Measurements from ENCODE around the gene SNX1. TPM values are rescaled to one million over a fixed set of nuclear protein-coding genes. Genes with fewer than 3 reads are reported as not detected.
A peak's percentile ranks its signal among the peaks of the same experiment; 100 is the strongest.

Gene SNX1
- total RNA-seq, 1 experiment from 2014 or later = 94.5 TPM

- Histone ChIP-seq H3K4me1 (ENCODE audit: insufficient read depth, low read length, poor library complexity, severe bottlenecking) (peaks cover 21% of the 10 kb centered on the region), H3K27me3 (replicated peaks; ENCODE audit: insufficient read depth, low read depth, low read length, poor library complexity) (no peaks in the 10 kb centered on the region), H3K36me3 (ENCODE audit: insufficient read depth, low read length, poor library complexity, severe bottlenecking) (peaks cover 62% of the 10 kb centered on the region), H3K27ac (ENCODE audit: low read depth, low read length, poor library complexity, severe bottlenecking) (peak overlapping the region; percentile 16), H3K9me3 (ENCODE audit: low read depth, low read length, poor library complexity, severe bottlenecking) (no peaks in the 10 kb centered on the region), H3K4me3 (ENCODE audit: low read depth, low read length, poor library complexity, severe bottlenecking) (no peak overlapping the region)
- ChIA-PET POLR2A (ENCODE audit: low non-redundant PET) (interaction anchor here (0.7 kb wide), 1 partner anchor 61 kb away, joined by 8 read pairs; no protein-coding TSS in a partner anchor), CTCF (no interaction called here)
- TF ChIP-seq CTCF (conservative IDR thresholded peaks at IDR 0.05; ENCODE audit: low read depth, low read length) (no peak), EZH2 (IDR thresholded peaks at IDR 0.05; ENCODE audit: borderline replicate concordance, low read depth, low read length, poor library complexity, severe bottlenecking) (no peak)
- DNase-seq (ENCODE audit: low spot score) = no peak
- intact Hi-C loops (cut with micrococcal nuclease; ENCODE audit: unreplicated experiment) = no loop called here
- TSS peak; percentile 50 for BruUV-seq (replicated peaks)
Observed at GRCh38 chr15:64155802-64156651, 60.2 kb downstream of the SNX1 start.

- Histone ChIP-seq H3K27ac (ENCODE audit: low read depth, low read length, poor library complexity, severe bottlenecking) (no peak overlapping the region), H3K27me3 (replicated peaks; ENCODE audit: insufficient read depth, low read depth, low read length, poor library complexity) (no peaks in the 10 kb centered on the region), H3K9me3 (ENCODE audit: low read depth, low read length, poor library complexity, severe bottlenecking) (no peaks in the 10 kb centered on the region), H3K4me3 (ENCODE audit: low read depth, low read length, poor library complexity, severe bottlenecking) (no peak overlapping the region), H3K4me1 (ENCODE audit: insufficient read depth, low read length, poor library complexity, severe bottlenecking) (peaks cover 19% of the 10 kb centered on the region), H3K36me3 (ENCODE audit: insufficient read depth, low read length, poor library complexity, severe bottlenecking) (peaks cover 65% of the 10 kb centered on the region)
- intact Hi-C loops (cut with micrococcal nuclease; ENCODE audit: unreplicated experiment) = no loop called here
- POLR2A ChIA-PET (ENCODE audit: low non-redundant PET) = no interaction called here
- CTCF ChIA-PET = no interaction called here
- TF ChIP-seq CTCF (conservative IDR thresholded peaks at IDR 0.05; ENCODE audit: low read depth, low read length) (no peak), EZH2 (IDR thresholded peaks at IDR 0.05; ENCODE audit: borderline replicate concordance, low read depth, low read length, poor library complexity, severe bottlenecking) (no peak)
- no peak for DNase-seq (ENCODE audit: low spot score)
- no TSS peak for BruUV-seq (replicated peaks)
Observed at GRCh38 chr15:64156652-64157331, 61.0 kb downstream of the SNX1 start.

- Histone ChIP-seq H3K9me3 (ENCODE audit: low read depth, low read length, poor library complexity, severe bottlenecking) (no peaks in the 10 kb centered on the region), H3K27ac (ENCODE audit: low read depth, low read length, poor library complexity, severe bottlenecking) (no peak overlapping the region), H3K4me1 (ENCODE audit: insufficient read depth, low read length, poor library complexity, severe bottlenecking) (peaks cover 12% of the 10 kb centered on the region), H3K4me3 (ENCODE audit: low read depth, low read length, poor library complexity, severe bottlenecking) (no peak overlapping the region), H3K36me3 (ENCODE audit: insufficient read depth, low read length, poor library complexity, severe bottlenecking) (peaks cover 65% of the 10 kb centered on the region), H3K27me3 (replicated peaks; ENCODE audit: insufficient read depth, low read depth, low read length, poor library complexity) (no peaks in the 10 kb centered on the region)
- CTCF ChIA-PET = no interaction called here
- no TSS peak for BruUV-seq (replicated peaks)
- TF ChIP-seq EZH2 (IDR thresholded peaks at IDR 0.05; ENCODE audit: borderline replicate concordance, low read depth, low read length, poor library complexity, severe bottlenecking) (no peak), CTCF (conservative IDR thresholded peaks at IDR 0.05; ENCODE audit: low read depth, low read length) (no peak)
- intact Hi-C loops (cut with micrococcal nuclease; ENCODE audit: unreplicated experiment) = no loop called here
- POLR2A ChIA-PET (ENCODE audit: low non-redundant PET) = no interaction called here
- DNase-seq (ENCODE audit: low spot score) = no peak
Observed at GRCh38 chr15:64157599-64158125, 61.9 kb downstream of the SNX1 start.

Measured in A673 (cell line).